HCT116 (cell line): ENCODE data around the gene S100A13. TPM values are rescaled to one million over a fixed set of nuclear protein-coding genes. Genes with fewer than 3 reads are reported as not detected.
"Not testable (repeated sequence)": the region's sequence is repeated elsewhere in the genome, so short reads cannot be mapped to it uniquely, and the experiment has no call there.

Source experiments
- ATAC-seq: fragments of 200-7000 bp; cut with Tn5 transposase; 2 replicates; pipeline ENCODE4 v1.9.1; 2020; ENCODE audit warnings: mild to moderate bottlenecking, moderate library complexity
- BruUV-seq: library from RNA; stranded (reverse); fragments of 400-500 nt; replicated peaks from 2 replicates; lab custom pipeline; 2021; lab: Mats Ljungman, UMichigan
- CTCF ChIA-PET: fragments of 300-600 bp; sonication (Branson Sonifier 250); formaldehyde crosslinking; loops from one replicate; lab custom pipeline; 2021; ENCODE audit warnings: antibody characterized with exemption; lab: Charles Lee
- POLR2A ChIA-PET: fragments of 300-600, 350-600 bp; sonication (Branson Sonifier 250); formaldehyde crosslinking; loops from one replicate; lab custom pipeline; 2021; ENCODE audit warnings: antibody characterized with exemption; lab: Charles Lee
- RAD21 ChIA-PET, 2 experiments: fragments of 300-600 bp; sonication (Branson Sonifier 250); formaldehyde crosslinking; loops; one replicate each; lab custom pipeline; 2023; ENCODE audit warnings: low total read pairs in 2 of 2; ENCODE audit not compliant: uncharacterized antibody in 2 of 2, unreplicated experiment in 2 of 2, low non-redundant PET in 1 of 2; lab: Charles Lee
- DNase-seq: peaks from one replicate; pipeline ENCODE4 v3.0.0-alpha.2; 2010; ENCODE audit warnings: low read depth, low spot score
- H2AFZ ChIP-seq: fragments of 200-600 bp; shearing (Covaris generic), sonication (generic); 2 replicates; pipeline ENCODE4 v1.6.1; 2017; ENCODE audit warnings: low read depth, mixed run types, mixed read lengths, antibody characterized with exemption, low read length; ENCODE audit not compliant: poor library complexity, severe bottlenecking
- H3K27ac ChIP-seq: 2 replicates; pipeline ENCODE4 v1.5.1; 2012; ENCODE audit warnings: low read depth, low read length
- H3K27me3 ChIP-seq: fragments of 200-600 bp; sonication (generic); 2 replicates; pipeline ENCODE4 v1.6.1; 2016; ENCODE audit warnings: mixed run types, low read length, mixed read lengths; ENCODE audit not compliant: insufficient read depth
- H3K36me3 ChIP-seq, 2 experiments: fragments of 200-500 bp in 1 of 2; fragments of 200-600 bp in 1 of 2; sonication (Bioruptor generic) in 1 of 2; sonication (generic) in 1 of 2; 2 replicates each; pipeline versions ENCODE4 v1.5.1 to v1.6.1; 2014 to 2016; ENCODE audit warnings: low read length in 2 of 2, inconsistent platforms in 1 of 2, mixed read lengths in 1 of 2, mixed run types in 1 of 2; ENCODE audit not compliant: insufficient read depth in 2 of 2, control insufficient read depth in 1 of 2
- H3K4me1 ChIP-seq, 2 experiments: fragments of 200-600 bp in 1 of 2; sonication (generic) in 1 of 2; 2 replicates each; pipeline versions ENCODE4 v1.5.1 to v1.6.1; 2012 to 2017; ENCODE audit warnings: low read length in 2 of 2, inconsistent platforms in 1 of 2, mild to moderate bottlenecking in 1 of 2, mixed read lengths in 1 of 2, mixed run types in 1 of 2, moderate library complexity in 1 of 2; ENCODE audit not compliant: insufficient read depth in 2 of 2, control insufficient read depth in 1 of 2
- H3K4me2 ChIP-seq: fragments of 200-600 bp; sonication (generic); 2 replicates; pipeline ENCODE4 v1.6.1; 2017; ENCODE audit warnings: mixed run types, low read length, mixed read lengths
- H3K4me3 ChIP-seq, 2 experiments: fragments of 200-600 bp in 1 of 2; sonication (generic) in 1 of 2; replicated peaks in 1 of 2; 2 replicates each; pipeline ENCODE4 v1.5.1; 2011 to 2016; ENCODE audit warnings: low read length in 2 of 2, control low read depth in 1 of 2, low read depth in 1 of 2, mild to moderate bottlenecking in 1 of 2, mixed read lengths in 1 of 2, mixed run types in 1 of 2
- H3K79me2 ChIP-seq: fragments of 200-600 bp; sonication (generic); 2 replicates; pipeline ENCODE4 v1.6.1; 2017; ENCODE audit warnings: mild to moderate bottlenecking, mixed run types, low read length, moderate library complexity, mixed read lengths; ENCODE audit not compliant: insufficient read depth
- H3K9ac ChIP-seq: fragments of 200-600 bp; sonication (generic); 2 replicates; pipeline ENCODE4 v1.6.1; 2016; ENCODE audit warnings: low read length, mixed read lengths
- H3K9me2 ChIP-seq: fragments of 200-600 bp; sonication (generic), shearing (Covaris generic); 2 replicates; pipeline ENCODE4 v1.6.1; 2017; ENCODE audit warnings: mixed run types, mild to moderate bottlenecking, moderate library complexity; ENCODE audit not compliant: insufficient read depth
- H3K9me3 ChIP-seq, 2 experiments: fragments of 200-500 bp in 1 of 2; fragments of 200-600 bp in 1 of 2; sonication (Bioruptor generic) in 1 of 2; sonication (generic) in 1 of 2; 2 replicates each; pipeline ENCODE4 v1.6.1; 2014 to 2017; ENCODE audit warnings: low read length in 2 of 2, mixed read lengths in 2 of 2, inconsistent platforms in 1 of 2, low read depth in 1 of 2, mild to moderate bottlenecking in 1 of 2, mixed run types in 1 of 2, moderate library complexity in 1 of 2; ENCODE audit not compliant: control insufficient read depth in 1 of 2, insufficient read depth in 1 of 2
- H4K20me1 ChIP-seq: fragments of 200-600 bp; sonication (generic), shearing (Covaris generic); 2 replicates; pipeline ENCODE4 v1.6.1; 2017; ENCODE audit warnings: mixed run types, mild to moderate bottlenecking, moderate library complexity; ENCODE audit not compliant: insufficient read depth
- EZH2 ChIP-seq: fragments of 200-600 bp; sonication (generic); IDR thresholded peaks from 2 replicates; pipeline ENCODE4 v1.6.1; 2017; ENCODE audit warnings: antibody characterized with exemption, mixed run types
- JUND ChIP-seq: IDR thresholded peaks from 2 replicates; pipeline ENCODE4 v1.6.1; 2012
- SRF ChIP-seq: IDR thresholded peaks from 2 replicates; pipeline ENCODE4 v1.6.1; 2012; ENCODE audit warnings: low read depth
- ZFX ChIP-seq: fragments of 450-650 bp; IDR thresholded peaks from 2 replicates; pipeline ENCODE4 v1.6.1; 2017
- intact Hi-C: fragments of 100-400 bp; cut with micrococcal nuclease; formaldehyde crosslinking; loops from 2 replicates; pipeline ENCODE4 v1.10.0; 2022
- total RNA-seq: library from RNA; stranded (reverse); gene quantifications from one replicate; pipeline ENCODE4 v1.2.1, GENCODE V29; 2021; ENCODE audit not compliant: unreplicated experiment

S100A13 gene
- total RNA-seq, 1 experiment from 2014 or later, result 143 TPM

DNA sequence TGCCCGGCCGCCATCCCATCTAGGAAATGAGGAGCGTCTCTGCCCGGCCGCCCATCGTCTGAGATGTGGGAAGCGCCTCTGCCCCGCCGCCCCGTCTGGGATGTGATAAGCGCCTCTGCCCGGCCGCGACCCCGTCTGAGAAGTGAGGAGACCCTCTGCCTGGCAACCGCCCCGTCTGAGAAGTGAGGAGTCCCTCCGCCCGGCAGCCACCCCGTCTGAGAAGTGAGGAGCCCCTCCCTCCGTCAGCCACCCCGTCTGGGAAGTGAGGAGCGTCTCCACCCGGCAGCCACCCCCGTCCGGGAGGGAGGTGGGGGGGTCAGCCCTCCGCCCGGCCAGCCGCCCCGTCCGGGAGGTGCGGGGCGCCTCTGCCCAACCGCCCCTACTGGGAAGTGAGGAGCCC is 44.5 kb downstream of the S100A13 start:
- H3K4me1 ChIP-seq, result peaks cover 1 to 18% of the 10 kb centered on the region in 2 experiments; a peak in 3 of 4 replicates
- H3K27me3 ChIP-seq, H3K9me2 ChIP-seq, H4K20me1 ChIP-seq, CTCF ChIA-PET, POLR2A ChIA-PET, H3K27ac ChIP-seq, H3K9ac ChIP-seq, H3K4me2 ChIP-seq, intact Hi-C loops, H3K79me2 ChIP-seq, H3K36me3 ChIP-seq, H3K4me3 ChIP-seq, RAD21 ChIA-PET, DNase-seq, ATAC-seq, H3K9me3 ChIP-seq, H2AFZ ChIP-seq, BruUV-seq: not testable (repeated sequence)

DNA sequence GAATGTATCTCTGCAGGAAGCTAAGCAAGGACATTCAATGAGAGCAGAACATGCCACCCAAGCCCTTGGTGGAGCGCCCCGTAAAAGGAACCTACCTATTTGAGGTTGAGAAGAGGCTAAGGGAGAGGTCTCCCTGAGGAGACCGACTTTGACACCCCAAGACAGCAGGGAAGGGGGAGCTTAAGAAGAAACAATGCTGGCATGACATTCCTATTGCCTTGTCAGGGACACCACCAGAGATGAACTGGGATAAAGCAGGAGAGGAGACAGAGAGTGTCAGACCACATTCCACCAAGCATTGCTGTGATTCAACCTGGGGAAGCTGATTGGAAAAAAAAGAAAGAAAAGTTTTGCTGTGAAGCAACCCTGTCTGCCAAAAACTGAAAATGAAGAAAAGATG is 48.4 kb downstream of the S100A13 start:
- no peaks in the 10 kb centered on the region for H3K79me2 ChIP-seq
- H4K20me1 ChIP-seq, result no peaks in the 10 kb centered on the region
- CTCF ChIA-PET, result interaction anchor here (1.1 to 2.2 kb wide), 2 partner anchors 11 to 25 kb away, joined by 3 to 8 read pairs; no protein-coding TSS in a partner anchor
- H3K4me1 ChIP-seq, result peaks cover 4 to 25% of the 10 kb centered on the region in 2 experiments; a peak in 3 of 4 replicates
- no peak overlapping the region for H3K9ac ChIP-seq
- no peaks in the 10 kb centered on the region for H3K9me3 ChIP-seq
- RAD21 ChIA-PET, result no interaction called here
- no peaks in the 10 kb centered on the region for H3K9me2 ChIP-seq
- ATAC-seq (no peak), DNase-seq (no peak)
- no peak overlapping the region for H3K27ac ChIP-seq
- H2AFZ ChIP-seq, result no peak overlapping the region
- no peaks in the 10 kb centered on the region for H3K27me3 ChIP-seq
- intact Hi-C loops, result no loop called here
- BruUV-seq, result no TSS peak
- TF ChIP-seq JUND, result no peak
- TF ChIP-seq, all 23 proteins: peak for 0
- H3K36me3 ChIP-seq, result no peaks in the 10 kb centered on the region
- no peak overlapping the region for H3K4me2 ChIP-seq
- no peak overlapping the region for H3K4me3 ChIP-seq
- POLR2A ChIA-PET, result interaction anchor here (1.0 to 1.1 kb wide), 2 partner anchors 13 to 48 kb away, joined by 3 to 4 read pairs; partner anchors contain the start of gene S100A13

DNA sequence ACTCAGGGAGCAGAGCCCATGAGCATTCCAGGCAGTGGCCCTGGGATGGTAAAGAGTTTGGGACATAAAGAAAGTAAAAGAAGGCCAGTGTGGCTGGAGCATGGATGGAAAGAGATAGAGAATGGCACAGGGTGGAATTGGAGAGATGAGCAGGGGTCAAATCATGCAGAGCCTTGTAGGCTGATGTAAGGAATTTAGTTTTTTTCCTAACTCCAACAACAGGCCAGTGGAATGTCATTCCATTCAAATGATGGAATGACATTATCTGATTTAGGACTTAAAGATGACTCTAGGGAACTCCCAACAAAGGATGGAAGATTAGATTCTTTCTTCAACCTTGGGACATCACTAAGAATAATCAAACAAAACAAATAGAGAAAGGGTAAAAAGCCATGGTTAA is 48.8 kb downstream of the S100A13 start:
- H3K4me2 ChIP-seq, result 0 out of 2 replicates have a peak overlapping the region, but pooled peaks have one; percentile 6
- intact Hi-C loops, result no loop called here
- no peak for ATAC-seq
- H3K9me3 ChIP-seq, result no peaks in the 10 kb centered on the region
- ChIA-PET CTCF (interaction anchor here (1.1 to 2.2 kb wide), 2 partner anchors 10 to 26 kb away, joined by 3 to 8 read pairs; no protein-coding TSS in a partner anchor), RAD21 (no interaction called here), POLR2A (interaction anchor here (1.0 to 1.1 kb wide), 2 partner anchors 12 to 49 kb away, joined by 3 to 4 read pairs; partner anchors contain the start of gene S100A13)
- H2AFZ ChIP-seq, result no peak overlapping the region
- H3K79me2 ChIP-seq, result no peaks in the 10 kb centered on the region
- H3K4me3 ChIP-seq, result no peak overlapping the region
- no peaks in the 10 kb centered on the region for H3K27me3 ChIP-seq
- TF ChIP-seq SRF (no peak), EZH2 (no peak), ZFX (no peak)
- H3K4me1 ChIP-seq, result peaks cover 4 to 24% of the 10 kb centered on the region in 2 experiments; a peak in 3 of 4 replicates
- no peaks in the 10 kb centered on the region for H3K9me2 ChIP-seq
- H3K27ac ChIP-seq, result no peak overlapping the region
- BruUV-seq, result no TSS peak
- H4K20me1 ChIP-seq, result no peaks in the 10 kb centered on the region
- no peaks in the 10 kb centered on the region for H3K36me3 ChIP-seq
- no peak overlapping the region for H3K9ac ChIP-seq
- no peak for DNase-seq
